Gastrocnemius medialis (tissue), 4 donors: ENCODE measurements around the gene POLL.

Experiments used
- POLR2A ChIP-seq, 2 donors: fragments of 450-650 bp; IDR thresholded peaks; one replicate each; pipeline ENCODE4 v1.6.1; 2017; ENCODE audit warnings: antibody characterized with exemption in 2 of 2, mild to moderate bottlenecking in 2 of 2, moderate library complexity in 2 of 2
- TF ChIP-seq, protein P1 (sequence below), 5 experiments: fragments of 450-650 bp in 3 of 5; fragments of 200-600 bp in 2 of 5; sonication (generic) in 2 of 5; IDR thresholded peaks in 4 of 5; conservative IDR thresholded peaks in 1 of 5; 1 replicate in 4 of 5; 2 replicates in 1 of 5; pipeline ENCODE4 v1.5.1; 2016 to 2019; ENCODE audit warnings: antibody characterized with exemption in 5 of 5, mild to moderate bottlenecking in 3 of 5, moderate library complexity in 3 of 5

DNA sequence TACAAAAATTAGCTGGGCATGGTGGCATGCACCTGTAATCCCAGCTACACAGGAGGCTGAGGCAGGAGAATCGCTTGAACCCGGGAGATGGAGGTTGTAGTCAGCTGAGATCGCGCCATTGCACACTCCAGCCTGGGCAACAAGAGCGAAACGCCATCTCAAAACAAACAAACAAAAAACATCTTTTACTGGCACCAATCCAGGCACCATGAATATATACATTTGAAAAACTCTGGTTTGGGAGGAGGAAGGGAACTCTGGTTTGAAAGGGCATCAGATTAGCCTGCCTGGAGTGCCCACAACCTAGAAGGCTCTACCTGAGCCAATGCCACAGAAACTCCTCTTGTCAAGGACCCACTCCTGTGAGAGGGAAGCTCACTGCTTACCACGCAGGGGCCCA, 15.9 kb downstream of the POLL start:
- TF ChIP-seq, protein P1, sequence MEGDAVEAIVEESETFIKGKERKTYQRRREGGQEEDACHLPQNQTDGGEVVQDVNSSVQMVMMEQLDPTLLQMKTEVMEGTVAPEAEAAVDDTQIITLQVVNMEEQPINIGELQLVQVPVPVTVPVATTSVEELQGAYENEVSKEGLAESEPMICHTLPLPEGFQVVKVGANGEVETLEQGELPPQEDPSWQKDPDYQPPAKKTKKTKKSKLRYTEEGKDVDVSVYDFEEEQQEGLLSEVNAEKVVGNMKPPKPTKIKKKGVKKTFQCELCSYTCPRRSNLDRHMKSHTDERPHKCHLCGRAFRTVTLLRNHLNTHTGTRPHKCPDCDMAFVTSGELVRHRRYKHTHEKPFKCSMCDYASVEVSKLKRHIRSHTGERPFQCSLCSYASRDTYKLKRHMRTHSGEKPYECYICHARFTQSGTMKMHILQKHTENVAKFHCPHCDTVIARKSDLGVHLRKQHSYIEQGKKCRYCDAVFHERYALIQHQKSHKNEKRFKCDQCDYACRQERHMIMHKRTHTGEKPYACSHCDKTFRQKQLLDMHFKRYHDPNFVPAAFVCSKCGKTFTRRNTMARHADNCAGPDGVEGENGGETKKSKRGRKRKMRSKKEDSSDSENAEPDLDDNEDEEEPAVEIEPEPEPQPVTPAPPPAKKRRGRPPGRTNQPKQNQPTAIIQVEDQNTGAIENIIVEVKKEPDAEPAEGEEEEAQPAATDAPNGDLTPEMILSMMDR (IDR thresholded peaks at IDR 0.05 in 4 of 5, conservative IDR thresholded peaks at IDR 0.05 in 1 of 5) = no peak
- TF ChIP-seq POLR2A (IDR thresholded peaks at IDR 0.05) = no peak
